ENCODE data around the gene MBD3.
A peak's percentile ranks its signal among the peaks of the same experiment; 100 is the strongest.
"Not testable (repeated sequence)": the region's sequence is repeated elsewhere in the genome, so short reads cannot be mapped to it uniquely, and the experiment has no call there.

MBD3 gene, protein sequence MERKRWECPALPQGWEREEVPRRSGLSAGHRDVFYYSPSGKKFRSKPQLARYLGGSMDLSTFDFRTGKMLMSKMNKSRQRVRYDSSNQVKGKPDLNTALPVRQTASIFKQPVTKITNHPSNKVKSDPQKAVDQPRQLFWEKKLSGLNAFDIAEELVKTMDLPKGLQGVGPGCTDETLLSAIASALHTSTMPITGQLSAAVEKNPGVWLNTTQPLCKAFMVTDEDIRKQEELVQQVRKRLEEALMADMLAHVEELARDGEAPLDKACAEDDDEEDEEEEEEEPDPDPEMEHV

GRCh38 chr19:1592755-1593500 lies at the start of gene MBD3:
Gene MBD3 (minus strand): TSS chr19:1592865. CDS start chr19:1592631, 234 bp downstream.
- peak; percentile 69 to 77 for DNase-seq (ENCODE audit: low read depth in 2 of 2, low spot score in 1 of 2)

DNA sequence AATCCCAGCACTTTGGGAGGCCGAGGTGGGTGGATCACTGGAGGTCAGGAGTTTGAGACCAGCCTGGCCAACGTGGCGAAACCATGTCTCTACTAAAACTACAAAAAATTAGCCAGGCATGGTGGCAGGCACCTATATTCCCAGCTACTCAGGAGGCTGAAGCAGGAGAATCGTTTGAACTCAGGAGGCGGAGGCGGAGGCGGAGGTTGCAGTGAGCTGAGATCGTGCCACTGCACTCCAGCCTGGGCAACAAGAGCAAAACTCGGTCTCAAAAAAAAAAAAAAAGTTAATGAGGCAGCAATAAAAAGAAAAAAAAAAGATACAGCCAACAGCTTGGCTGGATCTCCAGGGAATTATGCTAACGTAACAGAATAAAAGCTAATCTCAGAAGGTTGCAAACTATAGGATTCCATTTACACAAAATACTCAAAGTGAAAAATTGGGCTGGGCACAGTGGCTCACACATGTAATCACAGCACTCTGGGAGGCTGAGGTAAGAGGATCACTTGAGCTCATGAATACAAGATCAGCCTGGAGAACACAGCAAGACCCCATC lies 48.3 kb upstream of the MBD3 start:
- DNase-seq (ENCODE audit: low read depth in 2 of 2, low spot score in 1 of 2), result not testable (repeated sequence)

GRCh38 chr19:1636325-1637236 lies 43.9 kb upstream of the MBD3 start:
- DNase-seq (ENCODE audit: low read depth in 2 of 2, low spot score in 1 of 2), result no peak

- DNase-seq (ENCODE audit: low read depth in 2 of 2, low spot score in 1 of 2), result no peak
Observed at GRCh38 chr19:1634938-1635243, 42.2 kb upstream of the MBD3 start.

- no peak for DNase-seq (ENCODE audit: low read depth in 2 of 2, low spot score in 1 of 2)
Observed at GRCh38 chr19:1634242-1634937, 41.7 kb upstream of the MBD3 start.

DNA sequence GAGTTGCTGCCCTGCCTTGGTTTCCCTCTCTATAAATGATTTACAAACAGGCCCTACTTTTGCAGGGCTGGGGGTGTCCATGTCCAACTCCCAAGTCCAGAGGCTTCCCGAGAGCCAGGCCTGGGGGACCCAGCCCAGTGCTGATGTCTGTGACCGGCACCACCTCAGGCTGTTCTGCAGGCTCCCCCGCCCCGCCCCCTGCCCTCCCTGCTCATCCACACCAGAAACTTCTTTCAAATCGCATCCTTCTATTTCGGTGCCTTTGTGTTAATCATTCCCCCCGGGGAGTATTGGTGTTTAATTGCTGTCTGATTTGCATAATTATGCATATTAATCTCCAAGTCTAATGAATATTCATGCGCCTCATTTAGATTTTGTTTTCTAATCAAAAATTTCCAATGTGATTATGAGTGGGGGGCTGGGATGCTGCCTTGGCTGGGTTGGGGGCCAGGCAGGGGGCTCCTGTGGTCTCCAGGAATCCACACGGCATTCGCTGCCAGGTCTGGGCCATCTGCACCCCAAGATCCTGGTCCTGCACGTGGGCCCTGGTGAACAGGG lies 40.7 kb upstream of the MBD3 start:
- no peak for DNase-seq (ENCODE audit: low read depth in 2 of 2, low spot score in 1 of 2)

GRCh38 chr19:1632462-1633268 lies 40.0 kb upstream of the MBD3 start:
- no peak for DNase-seq (ENCODE audit: low read depth in 2 of 2, low spot score in 1 of 2)

- no peak for DNase-seq (ENCODE audit: low read depth in 2 of 2, low spot score in 1 of 2)
Observed at GRCh38 chr19:1631557-1632100, 39.0 kb upstream of the MBD3 start.

GRCh38 chr19:1630811-1631210 lies 38.1 kb upstream of the MBD3 start:
- DNase-seq (ENCODE audit: low read depth in 2 of 2, low spot score in 1 of 2), result no peak

DNA sequence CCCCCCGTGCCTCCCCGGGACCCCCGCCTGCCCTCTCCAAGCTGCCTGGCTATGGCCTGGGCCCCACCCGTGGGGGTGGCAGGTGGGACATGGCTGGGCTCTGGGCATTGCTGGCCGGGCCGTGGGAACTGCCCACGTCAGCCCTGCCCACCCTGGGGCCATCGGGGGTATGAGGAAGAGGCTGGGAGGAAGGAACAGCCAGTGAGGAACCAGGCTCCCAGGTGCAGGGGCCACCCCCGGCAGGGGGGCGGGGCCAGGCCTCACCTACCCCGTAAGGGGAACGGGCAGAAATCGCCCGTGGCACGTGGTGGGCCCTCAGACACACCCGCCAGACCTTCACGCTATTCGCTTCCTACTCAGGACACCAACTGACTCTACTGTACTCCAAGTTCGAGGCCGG lies 37.3 kb upstream of the MBD3 start:
- DNase-seq (ENCODE audit: low read depth in 2 of 2, low spot score in 1 of 2), result no peak

DNA sequence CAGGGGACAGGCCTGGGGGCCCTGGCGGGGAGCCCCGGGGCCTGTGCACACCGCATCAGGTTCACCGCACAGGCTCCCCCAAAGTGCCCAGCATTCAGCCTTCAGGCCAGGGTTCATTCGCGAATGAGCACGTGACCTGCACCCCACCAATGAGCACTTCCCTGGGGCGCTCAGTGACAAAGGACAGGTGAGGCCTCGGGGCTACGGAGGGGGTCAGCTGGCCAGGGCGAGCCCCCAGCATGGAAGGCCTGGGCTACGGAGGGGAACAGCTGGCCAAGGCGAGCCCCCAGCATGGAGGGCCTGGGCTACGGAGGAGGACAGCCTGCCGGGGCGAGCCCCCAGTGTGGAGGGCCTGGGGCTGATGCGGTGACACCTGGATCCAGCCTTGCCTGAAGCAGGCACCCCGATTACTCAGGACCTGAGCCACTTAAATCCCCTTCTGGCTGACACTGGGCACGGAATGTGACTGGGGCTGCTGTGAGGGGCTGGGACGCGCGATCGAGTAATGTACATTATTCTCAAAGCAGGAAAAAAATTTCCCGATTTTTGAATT lies 36.7 kb upstream of the MBD3 start:
- no peak for DNase-seq (ENCODE audit: low read depth in 2 of 2, low spot score in 1 of 2)

- no peak for DNase-seq (ENCODE audit: low read depth in 2 of 2, low spot score in 1 of 2)
Observed at GRCh38 chr19:1627194-1627593, 34.5 kb upstream of the MBD3 start.

DNA sequence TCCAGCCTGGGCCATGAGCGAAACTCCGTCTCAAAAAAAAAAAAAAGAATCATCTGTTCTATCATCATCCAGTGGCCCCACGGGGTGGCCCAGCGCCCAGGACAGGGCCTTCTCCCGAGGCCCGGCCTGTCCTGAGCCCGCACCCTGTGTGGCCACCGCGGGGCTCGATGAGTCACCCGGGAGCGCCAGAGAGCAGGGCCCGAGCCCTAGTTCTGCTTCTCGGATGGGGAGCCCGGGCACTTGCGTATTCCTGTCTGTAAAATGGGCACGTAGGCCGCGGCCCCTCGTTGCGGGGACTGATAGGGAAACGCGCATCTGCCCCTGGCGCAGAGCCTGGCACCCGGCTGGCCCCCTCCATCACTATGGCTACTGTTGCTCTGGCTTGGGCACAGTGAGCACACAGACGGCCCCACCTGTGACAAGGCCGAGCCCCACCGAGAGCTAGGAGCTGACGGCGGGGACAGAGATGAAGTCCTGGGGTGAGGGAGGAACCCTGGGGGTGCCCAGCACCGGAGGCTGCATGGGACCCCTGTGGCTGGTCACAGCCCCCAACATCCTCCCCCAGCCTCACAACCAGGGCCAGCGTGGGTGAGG lies 33.8 kb upstream of the MBD3 start:
- no peak for DNase-seq (ENCODE audit: low read depth in 2 of 2, low spot score in 1 of 2)

DNA sequence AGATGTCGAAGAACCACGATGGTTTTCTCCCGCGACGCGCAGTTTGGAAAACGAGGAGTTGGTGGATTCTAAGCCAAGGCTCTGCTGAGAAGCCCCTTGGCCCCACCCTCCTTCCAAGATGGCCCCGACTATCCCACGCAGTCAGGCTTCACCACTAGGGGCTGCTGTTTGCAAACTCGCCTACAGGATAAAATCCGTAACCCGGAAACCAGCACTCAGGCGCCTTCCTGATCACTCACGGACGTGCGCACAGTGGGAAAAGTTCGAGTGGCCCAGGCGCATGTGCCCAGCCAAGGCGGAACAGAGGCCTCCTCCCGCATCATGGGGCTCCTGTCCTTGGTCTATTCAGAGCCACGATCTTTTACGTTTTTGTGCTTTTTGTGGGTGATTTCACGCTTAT lies 31.8 kb upstream of the MBD3 start:
- DNase-seq (ENCODE audit: low read depth in 2 of 2, low spot score in 1 of 2), result no peak

- no peak for DNase-seq (ENCODE audit: low read depth in 2 of 2, low spot score in 1 of 2)
Observed at GRCh38 chr19:1622541-1622940, 29.9 kb upstream of the MBD3 start.

DNA sequence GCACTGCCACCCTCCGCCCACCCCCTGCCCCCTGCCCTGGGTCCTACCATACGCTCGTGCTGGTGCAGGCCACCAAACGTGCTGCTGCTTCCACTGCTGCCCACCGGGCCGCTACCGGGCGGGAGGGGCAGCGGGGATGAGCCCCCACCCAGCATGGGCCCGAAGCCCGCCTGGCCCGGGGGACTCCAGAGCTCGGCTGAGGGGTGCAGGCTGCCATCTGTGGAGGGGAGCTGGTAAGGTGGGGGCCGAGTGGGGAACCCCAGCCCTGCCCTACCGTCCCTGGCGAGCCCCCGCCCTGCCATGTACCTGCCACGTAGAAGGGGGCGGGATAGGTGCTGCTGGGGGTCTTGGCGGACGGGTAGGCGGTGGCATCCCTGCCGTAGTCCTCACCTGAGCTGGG lies 29.3 kb upstream of the MBD3 start:
- no peak for DNase-seq (ENCODE audit: low read depth in 2 of 2, low spot score in 1 of 2)

DNA sequence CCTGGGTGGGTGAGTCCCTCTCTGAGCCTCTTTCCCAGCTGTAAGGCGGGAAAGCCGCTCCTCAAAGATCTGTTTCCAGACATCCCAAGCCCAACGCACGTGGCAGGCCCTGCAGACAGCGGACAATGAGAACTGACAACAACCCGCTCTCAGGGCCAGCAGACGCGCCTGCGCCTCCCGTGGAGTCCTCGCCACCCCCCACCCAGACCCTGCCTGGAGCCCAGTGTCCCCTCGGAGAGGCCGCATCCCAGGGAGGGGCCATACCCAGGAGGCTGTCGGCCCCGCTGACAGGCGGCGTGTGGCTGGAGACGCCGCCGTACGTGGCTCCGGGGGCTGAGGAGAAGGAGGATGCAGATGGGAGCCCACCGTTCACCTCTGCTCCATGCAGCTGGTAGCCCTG lies 28.9 kb upstream of the MBD3 start:
- DNase-seq (ENCODE audit: low read depth in 2 of 2, low spot score in 1 of 2), result no peak

DNA sequence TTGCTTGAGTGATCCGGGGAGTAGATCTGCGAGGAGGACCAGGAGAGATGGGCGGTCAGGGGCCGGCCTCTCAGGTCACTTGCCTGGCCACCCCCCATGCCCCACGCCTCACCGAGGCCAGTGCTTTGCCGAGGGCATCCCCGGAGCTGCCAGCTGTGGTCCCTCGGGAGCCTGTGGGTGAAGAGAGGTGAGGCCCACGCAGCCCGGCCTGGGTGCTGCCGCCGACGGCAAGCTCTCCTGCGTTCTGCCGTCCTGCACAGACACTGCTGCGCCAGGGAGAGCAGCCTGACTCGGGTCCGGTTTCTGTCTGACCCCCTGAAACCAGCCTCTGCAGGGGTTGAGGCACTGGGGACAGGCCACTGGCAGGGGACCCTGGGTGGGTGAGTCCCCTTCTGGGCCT lies 28.4 kb upstream of the MBD3 start:
- DNase-seq (ENCODE audit: low read depth in 2 of 2, low spot score in 1 of 2), result no peak

DNA sequence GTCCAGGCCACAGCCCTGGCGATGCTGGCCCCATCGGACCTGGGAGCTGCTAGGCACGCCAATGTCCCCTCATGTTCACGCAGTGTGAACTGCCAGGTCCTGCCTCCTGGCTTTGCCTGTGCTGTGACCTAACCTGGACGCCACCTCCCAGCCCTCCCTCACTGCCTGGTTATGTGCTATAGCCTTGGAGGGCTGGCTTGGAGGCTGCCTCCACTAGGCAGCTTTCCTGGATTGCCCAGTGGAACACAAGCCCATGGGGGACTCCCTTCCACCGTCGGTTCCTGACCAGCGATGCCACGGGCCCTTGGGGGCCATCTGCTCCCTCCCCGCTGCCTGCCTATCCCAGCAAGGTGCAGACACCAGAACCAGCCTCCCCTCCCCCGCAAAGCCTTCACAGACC lies 27.8 kb upstream of the MBD3 start:
- DNase-seq (ENCODE audit: low read depth in 2 of 2, low spot score in 1 of 2), result no peak

Data from stimulated activated CD8-positive, alpha-beta memory T cell treated with anti-CD3 and anti-CD28 coated beads, Interleukin-4, amount 100 ng/mL, for 1 hour (primary cell).